Lung (tissue), 12 donors: ENCODE measurements around the gene DIP2B. TPM values are rescaled to one million over a fixed set of nuclear protein-coding genes. Genes with fewer than 3 reads are reported as not detected.
A peak's percentile ranks its signal among the peaks of the same experiment; 100 is the strongest.
"Not testable (repeated sequence)": the region's sequence is repeated elsewhere in the genome, so short reads cannot be mapped to it uniquely, and the experiment has no call there.

Experiments used
- ATAC-seq: fragments of 200-7000 bp; cut with Tn5 transposase; one replicate; pipeline ENCODE4 v1.9.1; 2020; ENCODE audit warnings: moderate number of reproducible peaks; ENCODE audit not compliant: insufficient read depth, low FRiP score
- DNase-seq, 3 donors: peaks; one replicate each; pipeline ENCODE4 v3.0.0-alpha.2; 2013 to 2017
- H3K27ac ChIP-seq, 2 donors: one replicate each; pipeline ENCODE4 v1.5.1; 2013; ENCODE audit warnings: mild to moderate bottlenecking in 2 of 2, moderate library complexity in 2 of 2, control low read depth in 1 of 2, inconsistent platforms in 1 of 2, low read depth in 1 of 2, low read length in 1 of 2
- H3K27me3 ChIP-seq, 3 donors: one replicate each; pipeline ENCODE4 v1.5.1; 2013; ENCODE audit warnings: low read length in 2 of 3; ENCODE audit not compliant: control insufficient read depth in 3 of 3, insufficient read depth in 3 of 3
- H3K36me3 ChIP-seq, 4 donors: one replicate each; pipeline ENCODE4 v1.5.1; 2013; ENCODE audit warnings: low read length in 4 of 4, mild to moderate bottlenecking in 1 of 4, moderate library complexity in 1 of 4; ENCODE audit not compliant: control insufficient read depth in 4 of 4, insufficient read depth in 4 of 4
- H3K4me1 ChIP-seq, 5 donors: one replicate each; pipeline ENCODE4 v1.5.1; 2013; ENCODE audit warnings: low read length in 5 of 5, mild to moderate bottlenecking in 2 of 5, moderate library complexity in 1 of 5; ENCODE audit not compliant: control insufficient read depth in 5 of 5, insufficient read depth in 5 of 5
- H3K4me3 ChIP-seq: one replicate; pipeline ENCODE4 v1.5.1; 2013; ENCODE audit warnings: mild to moderate bottlenecking, control low read depth, moderate library complexity
- H3K9ac ChIP-seq, 2 donors: one replicate each; pipeline ENCODE4 v1.5.1; 2013; ENCODE audit warnings: low read length in 2 of 2, control low read depth in 1 of 2; ENCODE audit not compliant: insufficient read depth in 1 of 2
- H3K9me3 ChIP-seq, 4 donors: one replicate each; pipeline ENCODE4 v1.5.1; 2013; ENCODE audit warnings: low read length in 3 of 4, mild to moderate bottlenecking in 1 of 4, moderate library complexity in 1 of 4; ENCODE audit not compliant: control insufficient read depth in 4 of 4, insufficient read depth in 3 of 4
- CTCF ChIP-seq: IDR thresholded peaks from 2 replicates; pipeline ENCODE4 v1.5.1; 2012; ENCODE audit warnings: mild to moderate bottlenecking; ENCODE audit errors: control extremely low read depth, extremely low read depth
- WGBS, 2 donors: extraction: QIAGEN DNeasy Blood & Tissue Kit; methylation state at CpG; one replicate each; pipeline ENCODE4 v1.1.7; 2013; 5-methylcytosine and 5-hydroxymethylcytosine counted together
- polyA plus RNA-seq, 2 donors: library from polyadenylated mRNA; stranded (reverse); fragments of 200-250 nt; gene quantifications; one replicate each; pipeline ENCODE4 v1.2.1, GENCODE V29; 2013
- total RNA-seq, 2 donors: library from RNA; depleted of rRNA in 1 of 2; stranded (reverse); fragments of >200 nt in 1 of 2; gene quantifications; one replicate each; pipeline ENCODE4 v1.2.1, GENCODE V29; 2014 to 2021
- donor health status: control.
- donor health status: control.
- donor health status: Bipolar disorder and iron deficiency.
- donor health status: healthy.
- donor health status: DM: yes; HTN: yes; CAD: no.

Gene DIP2B
- total and polyA plus RNA-seq, 4 donors, result 4.2 to 55.8 (median 18.6) TPM

GRCh38 chr12:50520416-50521207 lies 15.8 kb downstream of the DIP2B start:
- no peak for TF ChIP-seq CTCF
- ATAC-seq, result no peak
- Histone ChIP-seq H3K4me3 (no peak overlapping the region), H3K4me1 (peaks cover 0 to 21% (median 8%) of the 10 kb centered on the region in 5 donors), H3K36me3 (peaks cover 0 to 9% (median 0%) of the 10 kb centered on the region in 4 donors), H3K27ac (peak overlapping the region in 1 of 2 donors; percentile 35), H3K9me3 (no peaks in the 10 kb centered on the region), H3K9ac (no peak overlapping the region), H3K27me3 (no peaks in the 10 kb centered on the region)
- WGBS, 2 donors, result 66% methylated on average over 8 of the region's 8 CpGs
- peak in 2 of 3 donors; percentile 35 to 53 for DNase-seq

- ATAC-seq, H3K9ac ChIP-seq, H3K27ac ChIP-seq, H3K36me3 ChIP-seq, H3K4me3 ChIP-seq, DNase-seq, H3K27me3 ChIP-seq, H3K9me3 ChIP-seq: not testable (repeated sequence)
- peaks cover 0 to 25% (median 10%) of the 10 kb centered on the region in 5 donors for H3K4me1 ChIP-seq
- 98% methylated on average over 4 of the region's 4 CpGs for WGBS, 2 donors
Measured at GRCh38 chr12:50521781-50522180, 17.0 kb downstream of the DIP2B start.

GRCh38 chr12:50523772-50524171 lies 19.0 kb downstream of the DIP2B start:
- no peak overlapping the region for H3K4me3 ChIP-seq
- no peak for TF ChIP-seq CTCF
- 93 to 100% methylated on average over 1 of the region's 1 CpG for WGBS, 2 donors
- no peaks in the 10 kb centered on the region for H3K27me3 ChIP-seq
- H3K9ac ChIP-seq, result no peak overlapping the region
- H3K4me1 ChIP-seq, result peaks cover 0 to 16% (median 3%) of the 10 kb centered on the region in 5 donors
- no peaks in the 10 kb centered on the region for H3K9me3 ChIP-seq
- H3K36me3 ChIP-seq, result peaks cover 0 to 7% (median 2%) of the 10 kb centered on the region in 4 donors
- DNase-seq, result no peak
- ATAC-seq, result no peak
- no peak overlapping the region for H3K27ac ChIP-seq

GRCh38 chr12:50524621-50525020 lies 19.8 kb downstream of the DIP2B start:
- H3K36me3 ChIP-seq, result peaks cover 0 to 7% (median 2%) of the 10 kb centered on the region in 4 donors
- H3K9ac ChIP-seq, result no peak overlapping the region
- H3K9me3 ChIP-seq, result no peaks in the 10 kb centered on the region
- H3K27ac ChIP-seq, result peak overlapping the region in 1 of 2 donors; percentile 31
- DNase-seq, result no peak
- 88 to 95% methylated on average over 2 of the region's 2 CpGs for WGBS, 2 donors
- H3K4me3 ChIP-seq, result no peak overlapping the region
- peaks cover 0 to 15% (median 3%) of the 10 kb centered on the region in 5 donors for H3K4me1 ChIP-seq
- no peaks in the 10 kb centered on the region for H3K27me3 ChIP-seq
- no peak for TF ChIP-seq CTCF
- no peak for ATAC-seq
